K562 (cell line): ENCODE measurements around the gene IGF2BP1.

Experiments
- CTCF ChIP-seq, 3 experiments: IDR thresholded peaks in 2 of 3; conservative IDR thresholded peaks in 1 of 3; 2 replicates each; pipeline ENCODE4 v1.5.1; 2011 to 2012; ENCODE audit warnings: low read length in 3 of 3, mild to moderate bottlenecking in 3 of 3, control low read depth in 2 of 3, improper control_type of control experiment in 1 of 3, inconsistent platforms in 1 of 3, low read depth in 1 of 3, mixed read lengths in 1 of 3, moderate library complexity in 1 of 3; ENCODE audit not compliant: insufficient read depth in 2 of 3
- FOXO4 ChIP-seq: fragments of 450-650 bp; formaldehyde crosslinking; IDR thresholded peaks from 2 replicates; pipeline ENCODE4 v1.4.0; 2020; ENCODE audit warnings: mild to moderate bottlenecking, moderate library complexity
- POLR2AphosphoS5 ChIP-seq: IDR thresholded peaks from 2 replicates; pipeline ENCODE4 v1.6.1; 2011; ENCODE audit warnings: mild to moderate bottlenecking, low read depth, low read length, moderate library complexity; ENCODE audit not compliant: control insufficient read depth, insufficient read depth
- RAD51 ChIP-seq: fragments of 450-650 bp; IDR thresholded peaks from 2 replicates; pipeline ENCODE4 v1.7.1; 2016; ENCODE audit warnings: low read depth, mild to moderate bottlenecking, borderline replicate concordance

GRCh38 chr17:48954300-48954755, 42.9 kb upstream of the IGF2BP1 start:
- TF ChIP-seq FOXO4 (CRISPR knock-in tag) (no peak), RAD51 (no peak), CTCF (IDR thresholded peaks at IDR 0.05 in 2 of 3, conservative IDR thresholded peaks at IDR 0.05 in 1 of 3; ENCODE audit: insufficient read depth in 2 of 3, low read depth in 1 of 3, low read length in 3 of 3) (peak; percentile 89 to 95 (median 90)), POLR2AphosphoS5 (no peak)
